Kidney epithelial cell (primary cell): Measurements from ENCODE around the gene ZNF778. TPM values are rescaled to one million over a fixed set of nuclear protein-coding genes. Genes with fewer than 3 reads are reported as not detected.

Experiments used
- DNase-seq: peaks from one replicate; pipeline ENCODE4 v3.0.0-alpha.2; 2010; ENCODE audit warnings: low read depth
- H3K27me3 ChIP-seq: 2 replicates; pipeline ENCODE4 v1.6.0; 2011; ENCODE audit warnings: low read length; ENCODE audit not compliant: control insufficient read depth, insufficient read depth
- H3K36me3 ChIP-seq: 2 replicates; pipeline ENCODE4 v1.5.1; 2011; ENCODE audit warnings: low read length; ENCODE audit not compliant: control insufficient read depth, insufficient read depth
- H3K4me3 ChIP-seq: 2 replicates; pipeline ENCODE4 v1.5.1; 2011; ENCODE audit warnings: low read depth, mild to moderate bottlenecking, control low read depth, low read length
- CTCF ChIP-seq: IDR thresholded peaks from 2 replicates; pipeline ENCODE4 v1.5.1; 2011; ENCODE audit warnings: mild to moderate bottlenecking, moderate library complexity, low read length, control low read depth, inconsistent platforms; ENCODE audit not compliant: insufficient read depth, poor library complexity, severe bottlenecking
- total RNA-seq: library from RNA; depleted of rRNA; stranded (reverse); fragments of >200 nt; gene quantifications from 2 replicates; pipeline ENCODE4 v1.2.3, GENCODE V29; 2015

The ZNF778 gene
- total RNA-seq = 7.3 and 17.7 TPM in 2 replicates

GRCh38 chr16:89217388-89218191 lies at the start of gene ZNF778:
Gene ZNF778 (plus strand): TSS chr16:89217703. CDS start chr16:89221128, 3,425 bp downstream.
- H3K4me3 ChIP-seq = peak within 1 kb of the TSS; percentile 88
- no peak for DNase-seq

GRCh38 chr16:89168381-89169189 lies 48.9 kb upstream of the ZNF778 start:
- TF ChIP-seq CTCF = no peak
- no peak for DNase-seq
- H3K27me3 ChIP-seq = peaks cover 73% of the 10 kb centered on the region

More at GRCh38 chr16:89217388-89218191, at the start of gene ZNF778:
- no peak for TF ChIP-seq CTCF
- Histone ChIP-seq H3K27me3 (no peaks in the 10 kb centered on the region), H3K36me3 (peaks cover 2% of the 10 kb centered on the region)

GRCh38 chr16:89169778-89170177 lies 47.7 kb upstream of the ZNF778 start:
- no peak overlapping the region for H3K4me3 ChIP-seq
- no peak for DNase-seq
- no peak for TF ChIP-seq CTCF
- H3K36me3 ChIP-seq = no peaks in the 10 kb centered on the region
- peaks cover 76% of the 10 kb centered on the region for H3K27me3 ChIP-seq

More at GRCh38 chr16:89168381-89169189, 48.9 kb upstream of the ZNF778 start:
- Histone ChIP-seq H3K36me3 (no peaks in the 10 kb centered on the region), H3K4me3 (no peak overlapping the region)

GRCh38 chr16:89170346-89171215 lies 46.9 kb upstream of the ZNF778 start:
- Histone ChIP-seq H3K27me3 (peaks cover 79% of the 10 kb centered on the region), H3K36me3 (no peaks in the 10 kb centered on the region), H3K4me3 (no peak overlapping the region)
- no peak for DNase-seq
- no peak for TF ChIP-seq CTCF
